Stimulated activated CD4-positive, alpha-beta T cell treated with anti-CD3 and anti-CD28 coated beads, Interleukin-1b, Interleukin-23, amount 100 ng/mL, for 1 hour (primary cell): Measurements from ENCODE around the gene SIX4.
A peak's percentile ranks its signal among the peaks of the same experiment; 100 is the strongest.

Experiments used
- DNase-seq, 2 donors: peaks; one replicate each; pipeline ENCODE4 v3.0.0-alpha.2; 2020; ENCODE audit warnings: low read depth in 2 of 2

SIX4 gene

GRCh38 chr14:60722107-60722356 lies 2.1 kb downstream of the SIX4 start:
- no peak for DNase-seq

- peak in 1 of 2 donors; percentile 12 for DNase-seq
These were observed 2.6 kb downstream of the SIX4 start for GRCh38 chr14:60721326-60722106.

GRCh38 chr14:60720962-60721325 lies 3.2 kb downstream of the SIX4 start:
- DNase-seq = no peak

GRCh38 chr14:60720391-60720790 lies 3.8 kb downstream of the SIX4 start:
- no peak for DNase-seq

- DNase-seq = no peak
These were observed 10.6 kb downstream of the SIX4 start for GRCh38 chr14:60713513-60713912.

GRCh38 chr14:60710494-60710893 lies 13.7 kb downstream of the SIX4 start:
- no peak for DNase-seq

- no peak for DNase-seq
These were observed 16.3 kb downstream of the SIX4 start for GRCh38 chr14:60707858-60708257.

GRCh38 chr14:60705100-60705499 lies 19.1 kb downstream of the SIX4 start:
- no peak for DNase-seq

- no peak for DNase-seq
These were observed 23.6 kb downstream of the SIX4 start for GRCh38 chr14:60700598-60700997.

GRCh38 chr14:60695327-60695726 lies 28.8 kb downstream of the SIX4 start:
- no peak for DNase-seq

GRCh38 chr14:60691383-60692113 lies 32.6 kb downstream of the SIX4 start:
- no peak for DNase-seq

GRCh38 chr14:60686865-60687264 lies 37.3 kb downstream of the SIX4 start:
- DNase-seq = no peak

GRCh38 chr14:60684203-60684602 lies 39.9 kb downstream of the SIX4 start:
- DNase-seq = no peak

- DNase-seq = no peak
These were observed 42.9 kb downstream of the SIX4 start for GRCh38 chr14:60681271-60681670.

GRCh38 chr14:60680511-60680910 lies 43.6 kb downstream of the SIX4 start:
- no peak for DNase-seq

GRCh38 chr14:60679566-60680258 lies 44.4 kb downstream of the SIX4 start:
- DNase-seq = no peak

GRCh38 chr14:60677701-60678100 lies 46.5 kb downstream of the SIX4 start:
- DNase-seq = no peak

GRCh38 chr14:60670989-60671388 lies 53.2 kb downstream of the SIX4 start:
- no peak for DNase-seq

- DNase-seq = no peak
These were observed 55.6 kb downstream of the SIX4 start for GRCh38 chr14:60668431-60669112.

GRCh38 chr14:60665177-60665550 lies 59.0 kb downstream of the SIX4 start:
- no peak for DNase-seq

GRCh38 chr14:60662982-60663381 lies 61.2 kb downstream of the SIX4 start:
- no peak for DNase-seq

GRCh38 chr14:60661721-60662120 lies 62.4 kb downstream of the SIX4 start:
- no peak for DNase-seq
